ENCODE data around the gene FTMT. TPM values are rescaled to one million over a fixed set of nuclear protein-coding genes. Genes with fewer than 3 reads are reported as not detected.

Gene FTMT
- total and polyA plus RNA-seq, 2 donors (not counting 1 experiment from before 2014, with no cell fraction given): not detected

GRCh38 chr5:121816164-121816563 is 35.5 kb upstream of the FTMT start:
- no peaks in the 10 kb centered on the region for H4K20me1 ChIP-seq (ENCODE audit: control insufficient read depth, extremely low read depth, insufficient read depth, low read length)
- H3K27ac ChIP-seq (ENCODE audit: insufficient read depth, low read length): no peak overlapping the region
- TF ChIP-seq EZH2 (IDR thresholded peaks at IDR 0.05; ENCODE audit: low read length, missing control alignments) (no peak), CTCF (conservative IDR thresholded peaks at IDR 0.05 in 1 of 2, IDR thresholded peaks at IDR 0.05 in 1 of 2; ENCODE audit: low read depth in 1 of 2, low read length in 2 of 2) (no peak)
- no peaks in the 10 kb centered on the region for H3K4me1 ChIP-seq (ENCODE audit: control insufficient read depth, extremely low read depth, insufficient read depth, low read length)
- H3K36me3 ChIP-seq (ENCODE audit: control insufficient read depth, insufficient read depth, low read length): no peaks in the 10 kb centered on the region
- no peak for DNase-seq (ENCODE audit: low read depth in 2 of 2)
- H2AFZ ChIP-seq (ENCODE audit: low read length): no peak overlapping the region
- no peaks in the 10 kb centered on the region for H3K79me2 ChIP-seq (ENCODE audit: control insufficient read depth, insufficient read depth, low read length)
- H3K4me3 ChIP-seq (replicated peaks in 1 of 4; ENCODE audit: control extremely low read depth in 1 of 4, insufficient read depth in 1 of 4, low read depth in 3 of 4, low read length in 4 of 4): no peak overlapping the region
- H3K9me3 ChIP-seq (ENCODE audit: control insufficient read depth, insufficient read depth, low read depth, low read length): no peaks in the 10 kb centered on the region
- H3K4me2 ChIP-seq (ENCODE audit: extremely low read depth, insufficient read depth, low read length): no peak overlapping the region
- no peaks in the 10 kb centered on the region for H3K27me3 ChIP-seq (ENCODE audit: control insufficient read depth, insufficient read depth, low read length)
- no peak overlapping the region for H3K9ac ChIP-seq (ENCODE audit: insufficient read depth, low read length)

- Histone ChIP-seq H3K27me3 (ENCODE audit: control insufficient read depth, insufficient read depth, low read length) (no peaks in the 10 kb centered on the region), H3K4me1 (ENCODE audit: control insufficient read depth, extremely low read depth, insufficient read depth, low read length) (no peaks in the 10 kb centered on the region), H3K9me3 (ENCODE audit: control insufficient read depth, insufficient read depth, low read depth, low read length) (no peaks in the 10 kb centered on the region), H3K9ac (ENCODE audit: insufficient read depth, low read length) (no peak overlapping the region), H3K27ac (ENCODE audit: insufficient read depth, low read length) (no peak overlapping the region), H3K36me3 (ENCODE audit: control insufficient read depth, insufficient read depth, low read length) (no peaks in the 10 kb centered on the region), H3K4me2 (ENCODE audit: extremely low read depth, insufficient read depth, low read length) (no peak overlapping the region), H4K20me1 (ENCODE audit: control insufficient read depth, extremely low read depth, insufficient read depth, low read length) (no peaks in the 10 kb centered on the region), H3K4me3 (replicated peaks in 1 of 4; ENCODE audit: control extremely low read depth in 1 of 4, insufficient read depth in 1 of 4, low read depth in 3 of 4, low read length in 4 of 4) (no peak overlapping the region), H2AFZ (ENCODE audit: low read length) (no peak overlapping the region), H3K79me2 (ENCODE audit: control insufficient read depth, insufficient read depth, low read length) (no peaks in the 10 kb centered on the region)
- TF ChIP-seq CTCF (conservative IDR thresholded peaks at IDR 0.05 in 1 of 2, IDR thresholded peaks at IDR 0.05 in 1 of 2; ENCODE audit: low read depth in 1 of 2, low read length in 2 of 2): no peak
- TF ChIP-seq EZH2 (IDR thresholded peaks at IDR 0.05; ENCODE audit: low read length, missing control alignments): no peak
- no peak for DNase-seq (ENCODE audit: low read depth in 2 of 2)
Measured at GRCh38 chr5:121819682-121820261, 31.9 kb upstream of the FTMT start.

GRCh38 chr5:121833617-121834016 is 18.1 kb upstream of the FTMT start:
- Histone ChIP-seq H3K9me3 (ENCODE audit: control insufficient read depth, insufficient read depth, low read depth, low read length) (no peaks in the 10 kb centered on the region), H3K27ac (ENCODE audit: insufficient read depth, low read length) (no peak overlapping the region), H4K20me1 (ENCODE audit: control insufficient read depth, extremely low read depth, insufficient read depth, low read length) (no peaks in the 10 kb centered on the region), H3K79me2 (ENCODE audit: control insufficient read depth, insufficient read depth, low read length) (no peaks in the 10 kb centered on the region), H3K9ac (ENCODE audit: insufficient read depth, low read length) (no peak overlapping the region), H3K36me3 (ENCODE audit: control insufficient read depth, insufficient read depth, low read length) (no peaks in the 10 kb centered on the region), H3K4me1 (ENCODE audit: control insufficient read depth, extremely low read depth, insufficient read depth, low read length) (no peaks in the 10 kb centered on the region), H3K4me2 (ENCODE audit: extremely low read depth, insufficient read depth, low read length) (no peak overlapping the region), H2AFZ (ENCODE audit: low read length) (no peak overlapping the region), H3K4me3 (replicated peaks in 1 of 4; ENCODE audit: control extremely low read depth in 1 of 4, insufficient read depth in 1 of 4, low read depth in 3 of 4, low read length in 4 of 4) (no peak overlapping the region), H3K27me3 (ENCODE audit: control insufficient read depth, insufficient read depth, low read length) (no peaks in the 10 kb centered on the region)
- TF ChIP-seq EZH2 (IDR thresholded peaks at IDR 0.05; ENCODE audit: low read length, missing control alignments): no peak
- DNase-seq (ENCODE audit: low read depth in 2 of 2): no peak

Measured in fibroblast of lung (primary cell).